HL-60 (cell line): ENCODE measurements around the gene EBNA1BP2.

Experiments used
- TF ChIP-seq, protein P1 (sequence below): IDR thresholded peaks from 2 replicates; pipeline ENCODE4 v1.6.1; 2012; ENCODE audit warnings: low read depth; ENCODE audit not compliant: insufficient replicate concordance
- TF ChIP-seq, protein P2 (sequence below): IDR thresholded peaks from one replicate; pipeline ENCODE4 v1.5.1; 2011; ENCODE audit warnings: low read length, control low read depth, inconsistent platforms; ENCODE audit not compliant: insufficient read depth

DNA sequence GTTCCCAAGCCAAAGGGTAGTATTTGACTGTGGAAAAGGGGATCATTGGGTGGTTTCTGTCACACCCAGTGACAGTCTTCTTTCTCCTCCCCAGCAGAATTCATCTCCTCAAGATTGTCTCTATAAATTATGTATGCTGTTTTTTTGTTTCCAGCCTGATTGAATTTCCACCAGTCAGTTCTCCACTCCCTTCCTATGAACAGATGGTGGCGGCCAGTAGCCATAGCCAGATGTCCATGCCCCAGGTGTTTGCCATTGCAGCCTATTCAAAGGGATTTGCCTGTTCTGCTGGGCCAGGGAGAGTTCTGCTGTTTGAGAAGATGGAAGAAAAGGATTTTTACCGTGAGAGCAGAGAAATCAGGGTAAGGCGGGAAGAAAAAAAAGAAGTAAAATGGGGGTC lies 12.9 kb upstream of the EBNA1BP2 start:
- TF ChIP-seq, protein P1, sequence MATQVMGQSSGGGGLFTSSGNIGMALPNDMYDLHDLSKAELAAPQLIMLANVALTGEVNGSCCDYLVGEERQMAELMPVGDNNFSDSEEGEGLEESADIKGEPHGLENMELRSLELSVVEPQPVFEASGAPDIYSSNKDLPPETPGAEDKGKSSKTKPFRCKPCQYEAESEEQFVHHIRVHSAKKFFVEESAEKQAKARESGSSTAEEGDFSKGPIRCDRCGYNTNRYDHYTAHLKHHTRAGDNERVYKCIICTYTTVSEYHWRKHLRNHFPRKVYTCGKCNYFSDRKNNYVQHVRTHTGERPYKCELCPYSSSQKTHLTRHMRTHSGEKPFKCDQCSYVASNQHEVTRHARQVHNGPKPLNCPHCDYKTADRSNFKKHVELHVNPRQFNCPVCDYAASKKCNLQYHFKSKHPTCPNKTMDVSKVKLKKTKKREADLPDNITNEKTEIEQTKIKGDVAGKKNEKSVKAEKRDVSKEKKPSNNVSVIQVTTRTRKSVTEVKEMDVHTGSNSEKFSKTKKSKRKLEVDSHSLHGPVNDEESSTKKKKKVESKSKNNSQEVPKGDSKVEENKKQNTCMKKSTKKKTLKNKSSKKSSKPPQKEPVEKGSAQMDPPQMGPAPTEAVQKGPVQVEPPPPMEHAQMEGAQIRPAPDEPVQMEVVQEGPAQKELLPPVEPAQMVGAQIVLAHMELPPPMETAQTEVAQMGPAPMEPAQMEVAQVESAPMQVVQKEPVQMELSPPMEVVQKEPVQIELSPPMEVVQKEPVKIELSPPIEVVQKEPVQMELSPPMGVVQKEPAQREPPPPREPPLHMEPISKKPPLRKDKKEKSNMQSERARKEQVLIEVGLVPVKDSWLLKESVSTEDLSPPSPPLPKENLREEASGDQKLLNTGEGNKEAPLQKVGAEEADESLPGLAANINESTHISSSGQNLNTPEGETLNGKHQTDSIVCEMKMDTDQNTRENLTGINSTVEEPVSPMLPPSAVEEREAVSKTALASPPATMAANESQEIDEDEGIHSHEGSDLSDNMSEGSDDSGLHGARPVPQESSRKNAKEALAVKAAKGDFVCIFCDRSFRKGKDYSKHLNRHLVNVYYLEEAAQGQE, result no peak
- TF ChIP-seq, protein P2, sequence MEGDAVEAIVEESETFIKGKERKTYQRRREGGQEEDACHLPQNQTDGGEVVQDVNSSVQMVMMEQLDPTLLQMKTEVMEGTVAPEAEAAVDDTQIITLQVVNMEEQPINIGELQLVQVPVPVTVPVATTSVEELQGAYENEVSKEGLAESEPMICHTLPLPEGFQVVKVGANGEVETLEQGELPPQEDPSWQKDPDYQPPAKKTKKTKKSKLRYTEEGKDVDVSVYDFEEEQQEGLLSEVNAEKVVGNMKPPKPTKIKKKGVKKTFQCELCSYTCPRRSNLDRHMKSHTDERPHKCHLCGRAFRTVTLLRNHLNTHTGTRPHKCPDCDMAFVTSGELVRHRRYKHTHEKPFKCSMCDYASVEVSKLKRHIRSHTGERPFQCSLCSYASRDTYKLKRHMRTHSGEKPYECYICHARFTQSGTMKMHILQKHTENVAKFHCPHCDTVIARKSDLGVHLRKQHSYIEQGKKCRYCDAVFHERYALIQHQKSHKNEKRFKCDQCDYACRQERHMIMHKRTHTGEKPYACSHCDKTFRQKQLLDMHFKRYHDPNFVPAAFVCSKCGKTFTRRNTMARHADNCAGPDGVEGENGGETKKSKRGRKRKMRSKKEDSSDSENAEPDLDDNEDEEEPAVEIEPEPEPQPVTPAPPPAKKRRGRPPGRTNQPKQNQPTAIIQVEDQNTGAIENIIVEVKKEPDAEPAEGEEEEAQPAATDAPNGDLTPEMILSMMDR, result no peak
